ENCODE data around the gene SPOPL. TPM values are rescaled to one million over a fixed set of nuclear protein-coding genes. Genes with fewer than 3 reads are reported as not detected.

The SPOPL gene
- total and polyA plus RNA-seq, 2 of the 4 experiments (the other 2 are of a cell fraction) = 4.8 to 20.3 TPM

- Histone ChIP-seq H3K9me1 (ENCODE audit: insufficient read depth, low read length) (peaks cover 4% of the 10 kb centered on the region; the same call in 1 of the 2 replicates), H3K4me3 (ENCODE audit: insufficient read depth, low read depth, low read length) (no peak overlapping the region), H3K56ac (ENCODE audit: extremely low read depth, insufficient read depth, low read length) (no peak overlapping the region), H3K9me3 (ENCODE audit: control insufficient read depth, insufficient read depth, low read length) (no peaks in the 10 kb centered on the region), H3K4me1 (ENCODE audit: control insufficient read depth, insufficient read depth, low read length) (no peaks in the 10 kb centered on the region), H2AFZ (replicated peaks; ENCODE audit: low read length, poor library complexity) (no peak overlapping the region), H3K4me2 (ENCODE audit: low read depth, low read length) (no peak overlapping the region), H2AK9ac (replicated peaks; ENCODE audit: low read depth, low read length, poor library complexity) (no peak overlapping the region), H4K8ac (ENCODE audit: low read depth in 2 of 2, low read length in 2 of 2) (no peak overlapping the region), H4K5ac (ENCODE audit: low read depth, low read length) (no peak overlapping the region), H3K18ac (ENCODE audit: low read depth, low read length) (no peak overlapping the region), H2BK120ac (ENCODE audit: low read depth, low read length) (no peak overlapping the region), H4K91ac (ENCODE audit: insufficient read depth, low read depth, low read length) (no peak overlapping the region), H3K14ac (replicated peaks; ENCODE audit: low read depth, low read length) (no peak overlapping the region), H4K20me1 (ENCODE audit: insufficient read depth, low read length) (no peaks in the 10 kb centered on the region), H3K27ac (ENCODE audit: insufficient read depth, low read length) (no peak overlapping the region), H2AK5ac (ENCODE audit: low read depth, low read length) (no peak overlapping the region), H3K79me1 (ENCODE audit: low read depth in 1 of 2, low read length in 2 of 2) (peaks cover 0 to 8% of the 10 kb centered on the region in 2 experiments; a peak in 1 of 4 replicates), H2BK20ac (ENCODE audit: low read depth, low read length) (no peak overlapping the region), H3K23ac (ENCODE audit: low read depth, low read length) (no peak overlapping the region), H3K9ac (ENCODE audit: low read depth, low read length) (no peak overlapping the region), H3K36me3 (ENCODE audit: control insufficient read depth, insufficient read depth, low read length) (no peaks in the 10 kb centered on the region), H3K27me3 (ENCODE audit: control insufficient read depth, insufficient read depth, low read length) (no peaks in the 10 kb centered on the region), H3K4ac (ENCODE audit: low read depth, low read length) (no peak overlapping the region), H2BK5ac (ENCODE audit: low read depth, low read length, poor library complexity, severe bottlenecking) (no peak overlapping the region), H2BK15ac (ENCODE audit: low read depth, low read length) (no peak overlapping the region)
- WGBS, 2 experiments (ENCODE audit: extremely low coverage in 2 of 2, insufficient read length in 1 of 2) = no CpG with 5 or more reads among the region's 4 CpGs
- CTCF ChIA-PET = no interaction called here
- TF ChIP-seq BHLHE40 (IDR thresholded peaks at IDR 0.05; ENCODE audit: low read depth, low read length) (no peak), CEBPB (IDR thresholded peaks at IDR 0.05; ENCODE audit: low read depth, low read length) (no peak), FOS (IDR thresholded peaks at IDR 0.05; ENCODE audit: low read depth, low read length) (no peak), RCOR1 (IDR thresholded peaks at IDR 0.05; ENCODE audit: insufficient replicate concordance, low read length) (no peak), CHD1 (IDR thresholded peaks at IDR 0.05; ENCODE audit: low read depth, low read length) (no peak), MAFK (IDR thresholded peaks at IDR 0.05; ENCODE audit: low read depth, low read length) (no peak), SMC3 (IDR thresholded peaks at IDR 0.05; ENCODE audit: low read depth, low read length) (no peak), MXI1 (IDR thresholded peaks at IDR 0.05; ENCODE audit: borderline replicate concordance, low read depth, low read length) (no peak), NFE2L2 (IDR thresholded peaks at IDR 0.05; ENCODE audit: low read depth, low read length) (no peak), MAZ (IDR thresholded peaks at IDR 0.05; ENCODE audit: borderline replicate concordance, low read depth, low read length) (no peak), RAD21 (IDR thresholded peaks at IDR 0.05; ENCODE audit: low read length) (no peak)
- TF ChIP-seq, protein P1, sequence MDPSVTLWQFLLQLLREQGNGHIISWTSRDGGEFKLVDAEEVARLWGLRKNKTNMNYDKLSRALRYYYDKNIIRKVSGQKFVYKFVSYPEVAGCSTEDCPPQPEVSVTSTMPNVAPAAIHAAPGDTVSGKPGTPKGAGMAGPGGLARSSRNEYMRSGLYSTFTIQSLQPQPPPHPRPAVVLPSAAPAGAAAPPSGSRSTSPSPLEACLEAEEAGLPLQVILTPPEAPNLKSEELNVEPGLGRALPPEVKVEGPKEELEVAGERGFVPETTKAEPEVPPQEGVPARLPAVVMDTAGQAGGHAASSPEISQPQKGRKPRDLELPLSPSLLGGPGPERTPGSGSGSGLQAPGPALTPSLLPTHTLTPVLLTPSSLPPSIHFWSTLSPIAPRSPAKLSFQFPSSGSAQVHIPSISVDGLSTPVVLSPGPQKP (IDR thresholded peaks at IDR 0.05; ENCODE audit: borderline replicate concordance, low read depth, low read length) = no peak
- DNase-seq (no peak), ATAC-seq (ENCODE audit: low read depth) (no peak)
- BruUV-seq (replicated peaks) = no TSS peak
- dilution Hi-C loops (cut with HindIII; ENCODE audit: low sequenced_read_pairs, unreplicated experiment) (no loop called here), intact Hi-C loops (cut with micrococcal nuclease) (no loop called here), in situ Hi-C loops (cut with MboI; ENCODE audit: low sequenced_read_pairs) (no loop called here)
- POLR2A ChIA-PET (ENCODE audit: unreplicated experiment) = no interaction called here
These were observed 5.4 kb upstream of the SPOPL start for GRCh38 chr2:138496096-138496651.
